Measurements from ENCODE around the gene STAT3. TPM values are rescaled to one million over a fixed set of nuclear protein-coding genes. Genes with fewer than 3 reads are reported as not detected.

STAT3 gene
- total RNA-seq, 2 donors from 2014 or later: 105 to 150 TPM

DNA sequence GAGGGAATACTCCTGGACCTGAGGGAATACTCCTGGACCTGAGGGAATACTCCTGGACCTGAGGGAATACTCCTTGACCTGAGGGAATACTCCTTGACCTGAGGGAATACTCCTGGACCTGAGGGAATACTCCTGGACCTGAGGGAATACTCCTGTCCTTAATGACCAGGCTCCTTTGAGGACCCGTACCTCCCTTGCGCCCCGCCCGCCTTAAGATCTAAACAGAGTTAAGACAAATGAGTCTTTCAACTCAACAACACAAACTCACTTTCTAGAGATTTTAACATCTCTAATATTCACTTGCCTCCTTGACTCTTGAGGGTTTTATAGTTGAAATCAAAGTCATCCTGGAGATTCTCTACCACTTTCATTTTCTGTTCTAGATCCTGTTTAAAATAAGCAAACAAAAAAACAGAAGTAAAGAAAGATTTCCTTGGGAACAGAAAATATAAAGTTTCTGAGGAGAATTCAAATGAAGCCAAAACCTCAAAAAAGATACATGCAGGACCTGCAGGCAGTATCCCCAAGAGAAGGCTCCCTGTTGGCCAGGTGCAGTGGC is 49.7 kb downstream of the STAT3 start:
- Histone ChIP-seq H3K27ac (no peak overlapping the region), H3K4me3 (no peak overlapping the region), H3K36me3 (peaks cover 95% of the 10 kb centered on the region), H3K9me3 (no peaks in the 10 kb centered on the region), H3K4me1 (peaks cover 0 to 11% of the 10 kb centered on the region in 2 donors), H3K27me3 (no peaks in the 10 kb centered on the region)
- no peak for DNase-seq (ENCODE audit: low spot score)
- TF ChIP-seq, protein P1, sequence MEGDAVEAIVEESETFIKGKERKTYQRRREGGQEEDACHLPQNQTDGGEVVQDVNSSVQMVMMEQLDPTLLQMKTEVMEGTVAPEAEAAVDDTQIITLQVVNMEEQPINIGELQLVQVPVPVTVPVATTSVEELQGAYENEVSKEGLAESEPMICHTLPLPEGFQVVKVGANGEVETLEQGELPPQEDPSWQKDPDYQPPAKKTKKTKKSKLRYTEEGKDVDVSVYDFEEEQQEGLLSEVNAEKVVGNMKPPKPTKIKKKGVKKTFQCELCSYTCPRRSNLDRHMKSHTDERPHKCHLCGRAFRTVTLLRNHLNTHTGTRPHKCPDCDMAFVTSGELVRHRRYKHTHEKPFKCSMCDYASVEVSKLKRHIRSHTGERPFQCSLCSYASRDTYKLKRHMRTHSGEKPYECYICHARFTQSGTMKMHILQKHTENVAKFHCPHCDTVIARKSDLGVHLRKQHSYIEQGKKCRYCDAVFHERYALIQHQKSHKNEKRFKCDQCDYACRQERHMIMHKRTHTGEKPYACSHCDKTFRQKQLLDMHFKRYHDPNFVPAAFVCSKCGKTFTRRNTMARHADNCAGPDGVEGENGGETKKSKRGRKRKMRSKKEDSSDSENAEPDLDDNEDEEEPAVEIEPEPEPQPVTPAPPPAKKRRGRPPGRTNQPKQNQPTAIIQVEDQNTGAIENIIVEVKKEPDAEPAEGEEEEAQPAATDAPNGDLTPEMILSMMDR (IDR thresholded peaks at IDR 0.05): no peak

DNA sequence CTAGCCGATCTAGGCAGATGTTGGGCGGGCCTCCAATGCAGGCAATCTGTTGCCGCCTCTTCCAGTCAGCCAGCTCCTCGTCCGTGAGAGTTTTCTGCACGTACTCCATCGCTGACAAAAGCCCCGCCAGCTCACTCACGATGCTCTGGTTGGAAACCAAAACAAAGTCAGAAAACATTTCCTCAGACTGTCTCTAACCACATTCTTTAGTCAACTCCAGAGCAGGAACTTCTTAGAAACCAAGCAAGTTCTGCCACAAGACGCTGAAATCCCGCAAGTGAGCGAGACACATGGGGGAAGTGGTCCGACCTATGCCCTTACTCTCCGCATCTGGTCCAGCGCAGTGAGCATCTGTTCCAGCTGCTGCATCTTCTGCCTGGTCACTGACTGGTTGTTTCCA is 50.8 kb downstream of the STAT3 start:
- no peak overlapping the region for H3K27ac ChIP-seq
- TF ChIP-seq, protein P1 (IDR thresholded peaks at IDR 0.05): no peak
- H3K4me1 ChIP-seq: peaks cover 0 to 11% of the 10 kb centered on the region in 2 donors
- no peak overlapping the region for H3K4me3 ChIP-seq
- no peaks in the 10 kb centered on the region for H3K27me3 ChIP-seq
- peaks cover 95% of the 10 kb centered on the region for H3K36me3 ChIP-seq
- H3K9me3 ChIP-seq: no peaks in the 10 kb centered on the region
- DNase-seq (ENCODE audit: low spot score): no peak

DNA sequence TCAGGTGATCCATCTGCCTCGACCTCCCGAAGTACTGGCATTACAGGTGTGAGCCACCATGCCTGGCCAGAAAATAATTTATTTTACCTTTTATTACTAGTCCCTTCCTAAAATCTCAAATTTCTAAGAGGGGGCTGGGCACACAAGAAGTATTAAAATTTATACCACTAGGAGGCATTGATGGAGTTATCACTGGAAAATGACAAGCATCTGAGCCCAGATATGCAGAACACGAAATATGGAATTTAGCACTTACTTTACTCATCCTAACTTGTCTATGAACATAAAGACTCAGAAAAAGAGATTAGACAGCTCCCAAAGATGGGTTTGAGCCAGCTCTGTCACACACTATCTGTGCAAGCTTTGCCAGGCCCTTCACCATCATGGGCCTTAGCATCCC is 53.6 kb downstream of the STAT3 start:
- no peak for DNase-seq (ENCODE audit: low spot score)
- H3K27me3 ChIP-seq: no peaks in the 10 kb centered on the region
- no peaks in the 10 kb centered on the region for H3K9me3 ChIP-seq
- no peak overlapping the region for H3K27ac ChIP-seq
- TF ChIP-seq, protein P1 (IDR thresholded peaks at IDR 0.05): no peak
- peaks cover 96% of the 10 kb centered on the region for H3K36me3 ChIP-seq
- H3K4me1 ChIP-seq: no peaks in the 10 kb centered on the region
- no peak overlapping the region for H3K4me3 ChIP-seq

DNA sequence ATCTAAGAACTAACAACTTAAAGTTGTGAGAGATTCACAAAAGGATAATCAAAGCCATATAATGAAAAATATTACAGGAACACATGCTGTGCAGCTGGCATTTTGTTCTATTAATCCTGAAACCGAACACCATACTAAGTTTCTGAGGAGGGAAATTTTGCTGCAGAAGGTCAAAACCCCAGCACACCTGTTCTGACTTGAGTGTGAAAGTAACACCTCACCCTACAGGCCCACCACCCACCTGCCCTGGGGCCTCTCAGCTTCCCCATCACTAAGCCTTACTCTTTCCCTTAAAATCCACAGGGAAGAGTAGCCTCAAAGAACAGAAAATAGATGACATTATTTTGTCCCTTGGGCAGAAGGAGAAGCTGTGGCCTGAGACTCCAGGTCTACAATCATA is 55.2 kb downstream of the STAT3 start:
- H3K9me3 ChIP-seq: no peaks in the 10 kb centered on the region
- TF ChIP-seq, protein P1 (IDR thresholded peaks at IDR 0.05): no peak
- no peak overlapping the region for H3K27ac ChIP-seq
- peaks cover 0 to 12% of the 10 kb centered on the region in 2 donors for H3K4me1 ChIP-seq
- H3K4me3 ChIP-seq: no peak overlapping the region
- no peaks in the 10 kb centered on the region for H3K27me3 ChIP-seq
- H3K36me3 ChIP-seq: peaks cover 97% of the 10 kb centered on the region
- no peak for DNase-seq (ENCODE audit: low spot score)

DNA sequence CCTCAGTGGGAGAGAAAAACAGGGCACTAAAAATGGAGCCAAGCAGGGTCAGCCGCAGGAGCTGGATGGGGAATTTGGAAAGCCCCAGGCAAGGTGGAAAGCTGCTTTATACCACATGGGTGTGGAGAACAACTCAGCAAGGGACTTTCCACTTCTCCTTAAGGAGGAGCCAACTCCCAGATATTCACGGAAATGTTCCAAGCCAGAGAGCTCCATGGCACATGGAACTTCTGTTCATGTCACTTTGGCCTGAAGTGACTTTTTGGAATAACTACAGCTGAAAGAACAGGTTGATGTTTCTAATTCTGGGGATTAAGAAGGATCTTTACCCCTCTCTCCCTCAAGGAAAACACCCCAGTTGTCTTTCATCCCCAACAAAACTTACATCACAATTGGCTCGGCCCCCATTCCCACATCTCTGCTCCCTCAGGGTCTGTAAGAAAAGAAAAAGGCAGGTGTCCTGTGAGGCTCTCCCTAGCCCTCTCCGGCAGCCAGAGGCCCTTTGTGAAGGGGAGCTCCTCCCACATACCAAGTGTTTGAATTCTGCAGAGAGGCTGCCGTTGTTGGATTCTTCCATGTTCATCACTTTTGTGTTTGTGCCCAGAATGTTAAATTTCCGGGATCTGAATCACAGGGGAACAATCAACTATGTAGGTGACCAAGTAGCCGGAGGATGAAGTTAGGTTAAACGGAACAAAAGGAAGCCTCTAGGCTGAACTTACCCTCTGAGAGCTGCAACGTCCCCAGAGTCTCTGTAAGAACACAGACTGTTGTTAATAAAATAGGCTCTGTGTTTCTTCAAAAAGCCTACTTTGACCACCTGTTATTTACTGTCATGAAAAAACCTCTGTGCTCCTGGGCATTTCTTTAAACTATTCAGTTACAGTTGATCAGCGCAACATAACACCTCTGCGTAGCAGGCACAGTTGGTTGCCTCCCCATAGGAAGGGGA is 58.9 kb downstream of the STAT3 start:
- Histone ChIP-seq H3K27ac (peak overlapping the region in 1 of 2 donors; percentile 29), H3K27me3 (no peaks in the 10 kb centered on the region), H3K4me1 (peaks cover 0 to 12% of the 10 kb centered on the region in 2 donors), H3K36me3 (peaks cover 98% of the 10 kb centered on the region), H3K4me3 (no peak overlapping the region), H3K9me3 (no peaks in the 10 kb centered on the region)
- TF ChIP-seq, protein P1 (IDR thresholded peaks at IDR 0.05): no peak
- no peak for DNase-seq (ENCODE audit: low spot score)

Data from right atrium auricular region (tissue), 2 donors.